Urinary bladder (tissue), 4 donors: ENCODE measurements around the gene ZCCHC10. TPM values are rescaled to one million over a fixed set of nuclear protein-coding genes. Genes with fewer than 3 reads are reported as not detected.
"Not testable (repeated sequence)": the region's sequence is repeated elsewhere in the genome, so short reads cannot be mapped to it uniquely, and the experiment has no call there.

Source experiments
- DNase-seq: peaks from one replicate; pipeline ENCODE4 v3.0.0-alpha.2; 2015; ENCODE audit errors: extremely low spot score
- H3K27ac ChIP-seq: one replicate; pipeline ENCODE4 v1.5.1; 2013; ENCODE audit warnings: low read depth, mild to moderate bottlenecking, moderate library complexity
- H3K36me3 ChIP-seq: one replicate; pipeline ENCODE4 v1.6.1; 2013; ENCODE audit warnings: mild to moderate bottlenecking, moderate library complexity; ENCODE audit not compliant: insufficient read depth
- H3K4me1 ChIP-seq: one replicate; pipeline ENCODE4 v1.6.1; 2013; ENCODE audit warnings: mild to moderate bottlenecking, moderate library complexity; ENCODE audit not compliant: insufficient read depth
- H3K4me3 ChIP-seq: one replicate; pipeline ENCODE4 v1.5.1; 2013; ENCODE audit warnings: low read depth, low read length
- WGBS: extraction: QIAGEN DNeasy Blood & Tissue Kit; methylation state at CpG from one replicate; pipeline ENCODE4 v1.1.7; 2013; 5-methylcytosine and 5-hydroxymethylcytosine counted together
- polyA plus RNA-seq: library from polyadenylated mRNA; stranded (reverse); fragments of 200-250 nt; gene quantifications from one replicate; pipeline ENCODE4 v1.2.3, GENCODE V29; 2013
- total RNA-seq: library from RNA; depleted of rRNA; stranded (reverse); fragments of >200 nt; gene quantifications from one replicate; pipeline ENCODE4 v1.2.3, GENCODE V29; 2014
- donor health status: healthy with polysubstance abuse.
- donor health status: healthy.

ZCCHC10 gene
- total and polyA plus RNA-seq, 2 donors = 19.8 to 24.1 TPM

- Histone ChIP-seq H3K27ac (peak within 1 kb of the TSS; percentile 94), H3K36me3 (no peaks in the 10 kb centered on the region), H3K4me3 (peak within 1 kb of the TSS; percentile 65), H3K4me1 (peaks cover 8% of the 10 kb centered on the region)
- under 1% methylated on average over 68 of the region's 68 CpGs for WGBS
- DNase-seq = peak; percentile 98
These were observed 25.4 kb upstream of the ZCCHC10 start, which contains the start of gene HSPA4 for GRCh38 chr5:133051542-133052316. TSS of gene HSPA4 (plus strand) at chr5:133052013. CDS start at chr5:133052251, 238 bp downstream.

GRCh38 chr5:133051061-133051541, 24.8 kb upstream of the ZCCHC10 start:
- 2% methylated on average over 15 of the region's 15 CpGs for WGBS

GRCh38 chr5:133050521-133050920, 24.2 kb upstream of the ZCCHC10 start:
- no peak for DNase-seq
- WGBS = 37% methylated on average over 4 of the region's 4 CpGs
- H3K36me3 ChIP-seq = no peaks in the 10 kb centered on the region
- no peak overlapping the region for H3K4me3 ChIP-seq
- peaks cover 8% of the 10 kb centered on the region for H3K4me1 ChIP-seq
- no peak overlapping the region for H3K27ac ChIP-seq

More at GRCh38 chr5:133051061-133051541, 24.8 kb upstream of the ZCCHC10 start:
- H3K4me3 ChIP-seq = peak overlapping the region; percentile 65
- no peaks in the 10 kb centered on the region for H3K36me3 ChIP-seq
- peak overlapping the region; percentile 94 for H3K27ac ChIP-seq
- H3K4me1 ChIP-seq = peaks cover 8% of the 10 kb centered on the region
- DNase-seq = no peak

- no peak overlapping the region for H3K4me3 ChIP-seq
- no peaks in the 10 kb centered on the region for H3K36me3 ChIP-seq
- no peak overlapping the region for H3K27ac ChIP-seq
- no peak for DNase-seq
- 21% methylated on average over 1 of the region's 1 CpG for WGBS
- peaks cover 8% of the 10 kb centered on the region for H3K4me1 ChIP-seq
These were observed 23.3 kb upstream of the ZCCHC10 start for GRCh38 chr5:133049726-133050048.

GRCh38 chr5:133048993-133049725, 22.8 kb upstream of the ZCCHC10 start:
- Histone ChIP-seq H3K4me3 (no peak overlapping the region), H3K4me1 (peaks cover 8% of the 10 kb centered on the region), H3K27ac (no peak overlapping the region), H3K36me3 (no peaks in the 10 kb centered on the region)
- no peak for DNase-seq
- WGBS = 19% methylated on average over 6 of the region's 6 CpGs

- Histone ChIP-seq H3K36me3 (no peaks in the 10 kb centered on the region), H3K4me3 (no peak overlapping the region), H3K27ac (no peak overlapping the region), H3K4me1 (peaks cover 2% of the 10 kb centered on the region)
- 95% methylated on average over 19 of the region's 19 CpGs for WGBS
- DNase-seq = no peak
These were observed 21.1 kb upstream of the ZCCHC10 start for GRCh38 chr5:133047404-133047803.

GRCh38 chr5:133046560-133046959, 20.2 kb upstream of the ZCCHC10 start:
- DNase-seq, H3K27ac ChIP-seq, H3K36me3 ChIP-seq, H3K4me1 ChIP-seq, H3K4me3 ChIP-seq: not testable (repeated sequence)
- 86% methylated on average over 8 of the region's 8 CpGs for WGBS

- Histone ChIP-seq H3K4me3 (no peak overlapping the region), H3K4me1 (no peaks in the 10 kb centered on the region), H3K36me3 (no peaks in the 10 kb centered on the region), H3K27ac (no peak overlapping the region)
- no peak for DNase-seq
- WGBS = 85% methylated on average over 1 of the region's 1 CpG
These were observed 15.6 kb upstream of the ZCCHC10 start for GRCh38 chr5:133041910-133042309.

GRCh38 chr5:133041157-133041784, 14.9 kb upstream of the ZCCHC10 start:
- Histone ChIP-seq H3K36me3 (no peaks in the 10 kb centered on the region), H3K27ac (no peak overlapping the region), H3K4me3 (no peak overlapping the region), H3K4me1 (no peaks in the 10 kb centered on the region)
- WGBS = 81% methylated on average over 3 of the region's 3 CpGs
- DNase-seq = no peak

- H3K27ac ChIP-seq, H3K4me1 ChIP-seq, DNase-seq, H3K4me3 ChIP-seq, H3K36me3 ChIP-seq: not testable (repeated sequence)
- WGBS = 88% methylated on average over 6 of the region's 6 CpGs
These were observed 10.3 kb upstream of the ZCCHC10 start for GRCh38 chr5:133036677-133037076.

GRCh38 chr5:133035224-133035623, 8.9 kb upstream of the ZCCHC10 start:
- H3K27ac ChIP-seq = no peak overlapping the region
- H3K4me3 ChIP-seq = no peak overlapping the region
- no peak for DNase-seq
- no peaks in the 10 kb centered on the region for H3K4me1 ChIP-seq
- no peaks in the 10 kb centered on the region for H3K36me3 ChIP-seq
- WGBS = 63% methylated on average over 2 of the region's 2 CpGs

- no peak overlapping the region for H3K27ac ChIP-seq
- no peaks in the 10 kb centered on the region for H3K4me1 ChIP-seq
- no peak overlapping the region for H3K4me3 ChIP-seq
- DNase-seq = no peak
- WGBS = 88% methylated on average over 11 of the region's 11 CpGs
- no peaks in the 10 kb centered on the region for H3K36me3 ChIP-seq
These were observed 7.7 kb upstream of the ZCCHC10 start for GRCh38 chr5:133034064-133034463.

- no peak overlapping the region for H3K27ac ChIP-seq
- H3K4me3 ChIP-seq = no peak overlapping the region
- 57% methylated on average over 6 of the region's 6 CpGs for WGBS
- H3K36me3 ChIP-seq = no peaks in the 10 kb centered on the region
- DNase-seq = no peak
- no peaks in the 10 kb centered on the region for H3K4me1 ChIP-seq
These were observed 6.7 kb upstream of the ZCCHC10 start for GRCh38 chr5:133032852-133033742.
